GM18505 (cell line): ENCODE data around the gene KCTD10.

Experiments used
- ATAC-seq: cut with Tn5 transposase; IDR thresholded peaks from one replicate; pipeline ENCODE4 v1.9.1; 2021; ENCODE audit not compliant: unreplicated experiment
- POLR2A ChIP-seq: IDR thresholded peaks from 4 replicates; pipeline ENCODE4 v1.6.1; 2011; ENCODE audit warnings: borderline replicate concordance; ENCODE audit not compliant: insufficient read depth, insufficient read length; ENCODE audit errors: extremely low read depth

KCTD10 gene

GRCh38 chr12:109510196-109510595 lies 33.1 kb upstream of the KCTD10 start:
- TF ChIP-seq POLR2A, result no peak
- ATAC-seq, result no peak

- no peak for ATAC-seq
- TF ChIP-seq POLR2A, result no peak
Observed at GRCh38 chr12:109504068-109504467, 27.0 kb upstream of the KCTD10 start.

- no peak for TF ChIP-seq POLR2A
- no peak for ATAC-seq
Observed at GRCh38 chr12:109503611-109504010, 26.5 kb upstream of the KCTD10 start.

- TF ChIP-seq POLR2A, result no peak
- ATAC-seq, result no peak
Observed at GRCh38 chr12:109502332-109502731, 25.2 kb upstream of the KCTD10 start.

GRCh38 chr12:109501299-109501698 lies 24.2 kb upstream of the KCTD10 start:
- ATAC-seq, result no peak
- TF ChIP-seq POLR2A, result no peak

- no peak for TF ChIP-seq POLR2A
- no peak for ATAC-seq
Observed at GRCh38 chr12:109500406-109501185, 23.5 kb upstream of the KCTD10 start.

- no peak for TF ChIP-seq POLR2A
- ATAC-seq, result no peak
Observed at GRCh38 chr12:109497675-109498074, 20.6 kb upstream of the KCTD10 start.

- no peak for TF ChIP-seq POLR2A
- no peak for ATAC-seq
Observed at GRCh38 chr12:109496306-109496705, 19.2 kb upstream of the KCTD10 start.

GRCh38 chr12:109495012-109495411 lies 17.9 kb upstream of the KCTD10 start:
- TF ChIP-seq POLR2A, result no peak
- no peak for ATAC-seq

- no peak for TF ChIP-seq POLR2A
- no peak for ATAC-seq
Observed at GRCh38 chr12:109494348-109494881, 17.3 kb upstream of the KCTD10 start.

GRCh38 chr12:109493938-109494337 lies 16.8 kb upstream of the KCTD10 start:
- ATAC-seq, result no peak
- no peak for TF ChIP-seq POLR2A

- ATAC-seq, result no peak
- no peak for TF ChIP-seq POLR2A
Observed at GRCh38 chr12:109493090-109493489, 16.0 kb upstream of the KCTD10 start.

- TF ChIP-seq POLR2A, result no peak
- ATAC-seq, result no peak
Observed at GRCh38 chr12:109492371-109492770, 15.3 kb upstream of the KCTD10 start.

GRCh38 chr12:109491671-109492070 lies 14.6 kb upstream of the KCTD10 start:
- no peak for ATAC-seq
- no peak for TF ChIP-seq POLR2A

- TF ChIP-seq POLR2A, result no peak
- no peak for ATAC-seq
Observed at GRCh38 chr12:109489955-109490565, 13.0 kb upstream of the KCTD10 start.
